Left lung (tissue), 10 donors: ENCODE data around the gene SOCS3. TPM values are rescaled to one million over a fixed set of nuclear protein-coding genes. Genes with fewer than 3 reads are reported as not detected.

Experiments
- ATAC-seq: fragments of 200-7000 bp; cut with Tn5 transposase; one replicate; pipeline ENCODE4 v1.9.1; 2020; ENCODE audit warnings: moderate library complexity
- DNase-seq, 4 donors: peaks; one replicate each; pipeline ENCODE4 v3.0.0-alpha.2; 2013 to 2020
- H3K27ac ChIP-seq, 2 donors: fragments of 200-600 bp; sonication (generic) in 1 of 2; one replicate each; pipeline versions ENCODE4 v1.5.0 to v1.8.0; 2020 to 2021
- H3K27me3 ChIP-seq, 2 donors: fragments of 200-600 bp; sonication (generic) in 1 of 2; one replicate each; pipeline versions ENCODE4 v1.5.0 to v1.8.0; 2020 to 2021
- H3K36me3 ChIP-seq, 2 donors: fragments of 200-600 bp; sonication (generic) in 1 of 2; one replicate each; pipeline versions ENCODE4 v1.5.0 to v1.8.0; 2020 to 2021
- H3K4me1 ChIP-seq, 2 donors: fragments of 200-600 bp; one replicate each; pipeline ENCODE4 v1.8.0; 2021
- H3K4me3 ChIP-seq, 2 donors: fragments of 200-600 bp; sonication (generic) in 1 of 2; one replicate each; pipeline versions ENCODE4 v1.5.0 to v1.8.0; 2020 to 2021; ENCODE audit warnings: mild to moderate bottlenecking in 1 of 2
- H3K9me3 ChIP-seq, 2 donors: fragments of 200-600 bp; sonication (generic) in 1 of 2; one replicate each; pipeline versions ENCODE4 v1.5.0 to v1.8.0; 2020 to 2021
- intact Hi-C, 2 donors: fragments of 100-400 bp; cut with DNase I; formaldehyde crosslinking; loops; one replicate each; pipeline versions ENCODE4 v1.11.2 to v1.14.2; 2022
- polyA plus RNA-seq, 6 donors: library from polyadenylated mRNA; unstranded; fragments of 120-200 nt; gene quantifications; one replicate each; pipeline ENCODE4 v1.2.1, GENCODE V29; 2013; ENCODE audit not compliant: insufficient read length in 6 of 6
- total RNA-seq, 2 donors: library from RNA; stranded (reverse); fragmentation: NEBNext Ultra II Directional; extraction: Animal tissue kit (Norgen Biotek cat#: 25700); gene quantifications; one replicate each; pipeline ENCODE4 v1.2.1, GENCODE V29; 2021
- TF ChIP-seq, protein P1 (sequence below), 2 donors: fragments of 200-600 bp; sonication (generic) in 1 of 2; IDR thresholded peaks; one replicate each; pipeline versions ENCODE4 v1.5.0 to v1.8.0; 2021; ENCODE audit warnings: antibody characterized with exemption in 2 of 2
- donor health status: DM: no; HTN: yes; CAD: no.
- donor health status: DM: no; HTN: no; CAD: no.

The SOCS3 gene
- total and polyA plus RNA-seq, 8 donors = 4.7 to 118 (median 40.7) TPM

DNA sequence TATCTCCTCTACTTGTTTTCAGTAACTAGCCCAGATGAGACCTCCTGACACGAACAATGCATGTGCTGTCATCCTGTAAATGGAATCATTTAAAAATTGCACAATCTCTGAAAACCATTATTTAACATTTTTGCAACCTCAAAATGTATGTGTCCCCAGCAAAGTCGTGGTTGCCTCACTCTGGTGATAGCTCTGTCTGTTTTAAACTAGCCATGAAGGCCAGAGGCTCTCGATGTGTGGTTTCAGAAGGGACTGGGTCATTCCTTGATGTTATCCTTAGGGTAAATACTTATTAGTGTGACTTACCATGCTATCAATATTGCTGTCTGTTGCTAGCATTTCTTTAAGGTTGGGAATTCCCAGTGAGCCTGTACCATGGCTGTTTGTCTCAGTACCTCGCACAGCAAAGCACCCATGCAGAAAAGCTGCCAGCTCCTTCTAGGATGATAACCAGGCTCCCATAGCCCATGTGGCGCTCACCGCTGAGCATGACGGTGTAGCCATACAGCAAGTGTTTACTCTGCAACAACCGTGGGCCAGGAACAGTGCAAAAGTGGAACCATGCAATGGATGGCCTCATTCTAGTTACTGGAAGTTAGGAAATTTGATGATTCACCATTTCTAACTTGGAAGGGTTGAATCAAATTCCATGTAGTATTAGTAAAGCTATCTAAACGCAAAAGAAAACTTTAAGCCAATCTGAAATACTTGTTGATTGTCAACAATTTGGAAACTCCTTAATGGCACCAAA lies 15.7 kb upstream of the SOCS3 start:
- ATAC-seq (peak; percentile 60), DNase-seq (peak in 2 of 4 donors; percentile 82 to 88)
- H3K27ac ChIP-seq = peak overlapping the region; percentile 94 to 99
- intact Hi-C loops = no loop called here
- H3K9me3 ChIP-seq = no peaks in the 10 kb centered on the region
- no peak overlapping the region for H3K4me3 ChIP-seq
- no peaks in the 10 kb centered on the region for H3K27me3 ChIP-seq
- peaks cover 28 to 61% of the 10 kb centered on the region in 2 donors for H3K4me1 ChIP-seq
- H3K36me3 ChIP-seq = peaks cover 0 to 4% of the 10 kb centered on the region in 2 donors
- TF ChIP-seq, protein P1, sequence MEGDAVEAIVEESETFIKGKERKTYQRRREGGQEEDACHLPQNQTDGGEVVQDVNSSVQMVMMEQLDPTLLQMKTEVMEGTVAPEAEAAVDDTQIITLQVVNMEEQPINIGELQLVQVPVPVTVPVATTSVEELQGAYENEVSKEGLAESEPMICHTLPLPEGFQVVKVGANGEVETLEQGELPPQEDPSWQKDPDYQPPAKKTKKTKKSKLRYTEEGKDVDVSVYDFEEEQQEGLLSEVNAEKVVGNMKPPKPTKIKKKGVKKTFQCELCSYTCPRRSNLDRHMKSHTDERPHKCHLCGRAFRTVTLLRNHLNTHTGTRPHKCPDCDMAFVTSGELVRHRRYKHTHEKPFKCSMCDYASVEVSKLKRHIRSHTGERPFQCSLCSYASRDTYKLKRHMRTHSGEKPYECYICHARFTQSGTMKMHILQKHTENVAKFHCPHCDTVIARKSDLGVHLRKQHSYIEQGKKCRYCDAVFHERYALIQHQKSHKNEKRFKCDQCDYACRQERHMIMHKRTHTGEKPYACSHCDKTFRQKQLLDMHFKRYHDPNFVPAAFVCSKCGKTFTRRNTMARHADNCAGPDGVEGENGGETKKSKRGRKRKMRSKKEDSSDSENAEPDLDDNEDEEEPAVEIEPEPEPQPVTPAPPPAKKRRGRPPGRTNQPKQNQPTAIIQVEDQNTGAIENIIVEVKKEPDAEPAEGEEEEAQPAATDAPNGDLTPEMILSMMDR (IDR thresholded peaks at IDR 0.05) = no peak

DNA sequence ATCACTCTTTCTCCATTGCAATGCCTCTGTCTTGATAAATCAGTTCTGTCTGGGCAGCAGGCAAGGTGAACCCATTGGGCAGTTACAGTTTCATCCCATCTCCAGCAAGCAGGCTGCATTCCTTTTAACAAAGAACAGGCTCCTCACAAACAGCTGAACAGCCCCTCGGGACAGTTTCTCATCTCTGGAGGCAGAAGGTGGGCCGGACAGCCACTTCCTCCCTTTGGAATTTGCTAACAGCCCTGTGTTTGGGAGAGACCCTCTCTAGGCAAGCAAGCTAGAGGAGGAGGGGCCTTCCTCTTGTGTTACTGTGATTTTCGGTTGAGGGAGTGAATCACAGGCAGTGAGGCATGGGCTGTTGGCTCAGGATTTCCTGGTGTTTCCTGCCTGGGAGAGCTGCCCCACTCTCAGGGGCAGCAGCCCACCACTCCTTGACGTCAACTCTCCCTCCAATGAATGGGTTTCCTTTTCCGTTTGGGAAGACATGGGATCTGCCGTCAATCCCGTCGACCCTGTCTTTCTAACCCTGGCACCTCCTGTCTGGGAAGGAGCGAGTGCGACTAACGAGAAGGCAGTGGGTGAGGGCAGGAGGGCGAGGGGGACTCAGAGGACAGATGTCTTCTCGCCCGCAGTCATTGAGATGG lies 14.9 kb upstream of the SOCS3 start:
- DNase-seq (peak in 1 of 4 donors; percentile 42), ATAC-seq (peak; percentile 8)
- no peaks in the 10 kb centered on the region for H3K27me3 ChIP-seq
- H3K9me3 ChIP-seq = no peaks in the 10 kb centered on the region
- peaks cover 22 to 53% of the 10 kb centered on the region in 2 donors for H3K4me1 ChIP-seq
- no peak overlapping the region for H3K4me3 ChIP-seq
- peak overlapping the region; percentile 94 to 99 for H3K27ac ChIP-seq
- TF ChIP-seq, protein P1 (IDR thresholded peaks at IDR 0.05) = no peak
- no peaks in the 10 kb centered on the region for H3K36me3 ChIP-seq
- intact Hi-C loops = no loop called here

DNA sequence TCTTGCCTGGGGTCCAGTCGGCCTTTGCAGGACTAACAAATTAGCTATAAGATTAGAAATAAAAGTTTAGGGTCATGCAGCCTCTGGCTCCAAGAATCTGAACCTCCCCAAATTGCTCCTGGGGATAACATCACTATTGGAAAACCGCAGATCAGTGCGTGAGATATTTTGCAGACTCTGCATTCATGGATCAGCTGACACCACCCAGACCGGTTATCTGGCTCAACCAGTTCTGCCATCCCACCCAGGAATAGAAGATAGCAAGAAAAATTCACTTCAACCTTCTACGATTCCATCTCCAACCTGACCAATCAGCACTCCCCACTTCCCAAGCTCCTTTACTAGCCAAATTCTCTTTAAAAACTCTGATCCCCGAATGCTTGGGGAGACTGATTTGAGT lies 14.3 kb upstream of the SOCS3 start:
- Histone ChIP-seq H3K4me1 (peaks cover 17 to 47% of the 10 kb centered on the region in 2 donors), H3K4me3 (no peak overlapping the region), H3K27ac (peak overlapping the region; percentile 94 to 99), H3K36me3 (no peaks in the 10 kb centered on the region), H3K27me3 (no peaks in the 10 kb centered on the region), H3K9me3 (no peaks in the 10 kb centered on the region)
- TF ChIP-seq, protein P1 (IDR thresholded peaks at IDR 0.05) = no peak
- DNase-seq (no peak), ATAC-seq (no peak)
- intact Hi-C loops = no loop called here

DNA sequence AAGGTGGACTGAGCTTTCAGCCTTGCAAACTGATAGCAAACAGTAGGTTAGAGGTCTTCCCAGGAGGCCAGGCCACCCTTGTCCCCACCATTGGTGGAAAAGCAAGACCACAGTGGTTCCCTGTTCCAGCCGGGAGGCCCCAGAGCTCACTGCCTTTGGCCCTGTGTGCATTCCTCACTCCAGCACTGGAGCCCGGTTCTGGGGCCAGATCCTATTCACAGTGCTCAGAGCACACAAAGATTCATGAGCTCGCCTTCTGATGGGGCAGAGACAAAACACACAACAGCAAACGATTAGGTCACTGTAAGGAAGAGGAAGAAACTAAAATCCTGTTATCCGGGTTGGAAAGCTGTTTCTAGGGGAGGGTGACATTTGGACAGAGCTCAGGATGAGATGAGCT lies 13.0 kb upstream of the SOCS3 start:
- H3K27ac ChIP-seq = no peak overlapping the region
- peaks cover 13 to 43% of the 10 kb centered on the region in 2 donors for H3K4me1 ChIP-seq

DNA sequence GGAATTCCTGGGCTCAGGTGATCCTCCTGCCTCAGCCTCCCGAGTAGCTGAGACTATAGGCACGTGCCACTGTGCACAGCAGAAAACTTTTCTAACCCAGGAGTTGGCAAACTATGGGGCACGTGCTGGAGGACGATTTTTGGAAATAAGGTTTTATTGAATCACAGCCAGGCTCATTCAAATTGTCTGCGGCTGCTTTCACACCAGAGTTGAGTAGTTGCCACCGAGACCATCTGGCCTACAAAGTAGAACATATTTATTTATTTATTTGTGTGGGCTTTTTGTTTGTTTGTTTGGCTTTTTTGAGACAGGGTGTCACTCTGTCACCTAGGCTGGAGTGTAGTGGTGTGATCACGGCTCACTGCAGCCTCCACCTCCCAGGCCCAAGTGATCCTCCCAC lies 11.2 kb upstream of the SOCS3 start:
- DNase-seq (no peak), ATAC-seq (no peak)
- TF ChIP-seq, protein P1 (IDR thresholded peaks at IDR 0.05) = no peak
- Histone ChIP-seq H3K4me3 (no peak overlapping the region), H3K36me3 (no peaks in the 10 kb centered on the region), H3K27ac (no peak overlapping the region), H3K9me3 (no peaks in the 10 kb centered on the region), H3K4me1 (peaks cover 8 to 30% of the 10 kb centered on the region in 2 donors), H3K27me3 (no peaks in the 10 kb centered on the region)
- intact Hi-C loops = no loop called here

More for the DNA sequence above, 13.0 kb upstream of the SOCS3 start:
- Histone ChIP-seq H3K36me3 (no peaks in the 10 kb centered on the region), H3K4me3 (no peak overlapping the region), H3K27me3 (no peaks in the 10 kb centered on the region), H3K9me3 (no peaks in the 10 kb centered on the region)
- no peak for DNase-seq
- no peak for ATAC-seq
- intact Hi-C loops = no loop called here
- TF ChIP-seq, protein P1 (IDR thresholded peaks at IDR 0.05) = no peak
